HepG2 (cell line): ENCODE measurements around the gene GLTPD2. TPM values are rescaled to one million over a fixed set of nuclear protein-coding genes. Genes with fewer than 3 reads are reported as not detected.

Source experiments
- ADNP ChIP-seq: sonication (generic); formaldehyde crosslinking; IDR thresholded peaks from 2 replicates; pipeline ENCODE4 v1.4.0; 2020; ENCODE audit warnings: missing genetic modification reagents
- BORCS8-MEF2B ChIP-seq: sonication (generic); formaldehyde crosslinking; IDR thresholded peaks from 2 replicates; pipeline ENCODE4 v1.8.0; 2022; ENCODE audit warnings: mild to moderate bottlenecking, missing genetic modification reagents
- BRD4 ChIP-seq: sonication (generic); formaldehyde crosslinking; IDR thresholded peaks from 2 replicates; pipeline ENCODE4 v1.4.0; 2020; ENCODE audit warnings: missing genetic modification reagents
- CEBPG ChIP-seq: IDR thresholded peaks from 2 replicates; pipeline ENCODE4 v1.6.1; 2016
- FOXK2 ChIP-seq: fragments of 450-650 bp; IDR thresholded peaks from 2 replicates; pipeline ENCODE4 v1.6.1; 2016
- HMG20A ChIP-seq: IDR thresholded peaks from 2 replicates; pipeline ENCODE4 v1.6.1; 2016; ENCODE audit warnings: borderline replicate concordance
- HNF1B ChIP-seq: sonication (generic); formaldehyde crosslinking; IDR thresholded peaks from 2 replicates; pipeline ENCODE4 v1.5.1; 2020; ENCODE audit warnings: mild to moderate bottlenecking, moderate library complexity, missing genetic modification reagents
- HNRNPUL1 ChIP-seq: fragments of 200-400 bp; formaldehyde crosslinking; IDR thresholded peaks from 2 replicates; pipeline ENCODE4 v1.6.1; 2017; ENCODE audit warnings: low read depth, mild to moderate bottlenecking, low read length, moderate library complexity
- IRF2 ChIP-seq: IDR thresholded peaks from 2 replicates; pipeline ENCODE4 v1.6.1; 2018; ENCODE audit warnings: missing genetic modification reagents, missing compliant biosample characterization
- IRX3 ChIP-seq: sonication (generic); formaldehyde crosslinking; IDR thresholded peaks from 2 replicates; pipeline ENCODE4 v1.8.1; 2023; ENCODE audit warnings: mild to moderate bottlenecking, low read depth, missing genetic modification reagents, borderline replicate concordance
- KLF6 ChIP-seq: IDR thresholded peaks from 2 replicates; pipeline ENCODE4 v1.8.0; 2016; ENCODE audit warnings: missing biosample characterization, missing genetic modification reagents
- MAX ChIP-seq: IDR thresholded peaks from 2 replicates; pipeline ENCODE4 v1.6.1; 2012; ENCODE audit warnings: inconsistent platforms
- NR2F2 ChIP-seq: IDR thresholded peaks from 2 replicates; pipeline ENCODE4 v1.6.1; 2012; ENCODE audit warnings: low read depth, inconsistent platforms, borderline replicate concordance
- POGZ ChIP-seq: sonication (generic); formaldehyde crosslinking; IDR thresholded peaks from 2 replicates; pipeline ENCODE4 v1.4.0; 2020; ENCODE audit warnings: mild to moderate bottlenecking, missing genetic modification reagents
- REST ChIP-seq, 2 experiments: IDR thresholded peaks; 2 replicates each; pipeline ENCODE4 v1.6.1; 2011 to 2012; ENCODE audit warnings: low read length in 2 of 2, borderline replicate concordance in 1 of 2, low read depth in 1 of 2, mild to moderate bottlenecking in 1 of 2, moderate library complexity in 1 of 2
- SIX4 ChIP-seq: sonication (generic); formaldehyde crosslinking; IDR thresholded peaks from 2 replicates; pipeline ENCODE4 v1.4.0; 2020; ENCODE audit warnings: missing genetic modification reagents
- SMAD9 ChIP-seq: sonication (generic); formaldehyde crosslinking; IDR thresholded peaks from 2 replicates; pipeline ENCODE4 v1.5.1; 2020; ENCODE audit warnings: mild to moderate bottlenecking, missing genetic modification reagents
- SOX13 ChIP-seq, 3 experiments: fragments of 450-650 bp in 1 of 3; sonication (generic) in 1 of 3; formaldehyde crosslinking in 1 of 3; IDR thresholded peaks in 2 of 3; conservative IDR thresholded peaks in 1 of 3; 2 replicates each; pipeline versions ENCODE4 v1.5.0 to v1.6.1; 2016 to 2020; ENCODE audit warnings: antibody characterized with exemption in 1 of 3, mild to moderate bottlenecking in 1 of 3, missing compliant biosample characterization in 1 of 3, missing genetic modification reagents in 1 of 3, moderate library complexity in 1 of 3
- TAF15 ChIP-seq: fragments of 200-400 bp; formaldehyde crosslinking; IDR thresholded peaks from one replicate; pipeline ENCODE4 v1.6.1; 2018; ENCODE audit warnings: mild to moderate bottlenecking, low read depth, low read length; ENCODE audit not compliant: poor library complexity, severe bottlenecking
- TRIM24 ChIP-seq: sonication (generic); formaldehyde crosslinking; IDR thresholded peaks from 2 replicates; pipeline ENCODE4 v1.8.0; 2022; ENCODE audit warnings: mild to moderate bottlenecking, missing genetic modification reagents
- ZHX1 ChIP-seq: sonication (generic); formaldehyde crosslinking; IDR thresholded peaks from 2 replicates; pipeline ENCODE4 v1.8.1; 2022; ENCODE audit warnings: low read depth, mild to moderate bottlenecking, missing genetic modification reagents
- ZNF652 ChIP-seq: IDR thresholded peaks from 2 replicates; pipeline ENCODE4 v1.6.1; 2016; ENCODE audit warnings: low read depth, borderline replicate concordance
- ZNF776 ChIP-seq: sonication (generic); formaldehyde crosslinking; IDR thresholded peaks from 2 replicates; pipeline ENCODE4 v1.4.0; 2020; ENCODE audit warnings: mild to moderate bottlenecking, missing genetic modification reagents
- ZNF879 ChIP-seq: sonication (generic); formaldehyde crosslinking; IDR thresholded peaks from 2 replicates; pipeline ENCODE4 v1.8.1; 2023; ENCODE audit warnings: missing genetic modification reagents
- ZSCAN12 ChIP-seq: sonication (generic); formaldehyde crosslinking; IDR thresholded peaks from 2 replicates; pipeline ENCODE4 v1.9.0; 2021; ENCODE audit warnings: mild to moderate bottlenecking, missing genetic modification reagents
- polyA plus RNA-seq, 8 experiments: library from polyadenylated mRNA; depleted of rRNA in 3 of 8; stranded (reverse) in 7 of 8; unstranded in 1 of 8; fragments of >200 nt; fragmentation: Illumina TruSeq in 4 of 8; extraction: Trizol in 4 of 8; gene quantifications; 2 replicates each; pipeline versions ENCODE4 v1.2.1 to v1.2.3, GENCODE V29; 2011 to 2016; ENCODE audit warnings: low read depth in 4 of 8, missing spikeins in 1 of 8, mixed read lengths in 1 of 8; ENCODE audit not compliant: insufficient read depth in 1 of 8
- total RNA-seq, 5 experiments: library from RNA; depleted of rRNA; stranded (reverse); fragments of >200 nt; fragmentation: Illumina TruSeq; extraction: Trizol; gene quantifications; 2 replicates each; pipeline ENCODE4 v1.2.3, GENCODE V29; 2016; ENCODE audit warnings: low read depth in 1 of 5

Gene GLTPD2
- total and polyA plus RNA-seq, 2 of the 13 experiments (the other 11 are each of a cell fraction or from before 2014, with no cell fraction given): 7.5 to 12.9 TPM

GRCh38 chr17:4751932-4752331 is 36.8 kb upstream of the GLTPD2 start (continued):
- TF ChIP-seq ADNP (CRISPR knock-in tag) (peak; percentile 85), HNRNPUL1 (no peak), TRIM24 (CRISPR knock-in tag) (0 out of 2 replicates have a peak, but pooled peaks have one; percentile 40), HMG20A (CRISPR knock-in tag) (peak; percentile 36; the same call in 1 of the 2 replicates), SIX4 (no peak), ZNF776 (CRISPR knock-in tag) (no peak), POGZ (no peak), BRD4 (CRISPR knock-in tag) (no peak), ZSCAN12 (CRISPR knock-in tag) (no peak), REST (IDR thresholded peaks at IDR 0.05; ENCODE audit: borderline replicate concordance in 1 of 2, low read depth in 1 of 2, low read length in 2 of 2) (no peak), BORCS8-MEF2B (no peak), SOX13 (IDR thresholded peaks at IDR 0.05) (no peak), SOX13 (CRISPR knock-in tag; conservative IDR thresholded peaks at IDR 0.05 in 1 of 2, IDR thresholded peaks at IDR 0.05 in 1 of 2) (peak in 1 of 2 experiments; percentile 38; a peak in 1 of 4 replicates), ZNF652 (peak; percentile 93), IRX3 (no peak), HNF1B (CRISPR knock-in tag) (no peak), MAX (0 out of 2 replicates have a peak, but pooled peaks have one; percentile 36), CEBPG (CRISPR knock-in tag) (peak; percentile 95), SMAD9 (CRISPR knock-in tag) (no peak), KLF6 (CRISPR knock-in tag) (no peak), ZNF879 (CRISPR knock-in tag) (no peak), IRF2 (CRISPR knock-in tag) (0 out of 2 replicates have a peak, but pooled peaks have one; percentile 11), FOXK2 (no peak), ZHX1 (CRISPR knock-in tag) (no peak), NR2F2 (no peak), TAF15 (no peak)
